Fibroblast of lung (primary cell): Measurements from ENCODE around the gene NOXO1.

ENCODE experiments used
- CTCF ChIP-seq, 2 donors: IDR thresholded peaks in 1 of 2; conservative IDR thresholded peaks in 1 of 2; 1 replicate in 1 of 2; 2 replicates in 1 of 2; pipeline ENCODE4 v1.5.1; 2011 to 2012; ENCODE audit warnings: low read length in 2 of 2, control low read depth in 1 of 2, inconsistent platforms in 1 of 2, low read depth in 1 of 2, mild to moderate bottlenecking in 1 of 2
- EZH2 ChIP-seq: IDR thresholded peaks from 2 replicates; pipeline ENCODE4 v1.5.1; 2012; ENCODE audit warnings: low read length, control low read depth, mild to moderate bottlenecking; ENCODE audit errors: missing control alignments

GRCh38 chr16:1998360-1998835 lies 17.1 kb upstream of the NOXO1 start:
- TF ChIP-seq CTCF (conservative IDR thresholded peaks at IDR 0.05 in 1 of 2, IDR thresholded peaks at IDR 0.05 in 1 of 2; ENCODE audit: low read depth in 1 of 2, low read length in 2 of 2) (no peak), EZH2 (no peak)
